Natural killer cell (primary cell): Measurements from ENCODE around the gene CUEDC1. TPM values are rescaled to one million over a fixed set of nuclear protein-coding genes. Genes with fewer than 3 reads are reported as not detected.

Source experiments
- ATAC-seq, 3 donors: fragments of 150-1000 bp in 2 of 3; fragments of 200-7000 bp in 1 of 3; cut with Tn5 transposase; 1 replicate in 1 of 3; 2 replicates in 2 of 3; pipeline ENCODE4 v1.10.0; 2021; ENCODE audit warnings: mild to moderate bottlenecking in 2 of 3, moderate library complexity in 2 of 3
- DNase-seq, 2 donors: peaks; one replicate each; pipeline versions ENCODE4 v3.0.0 to v3.0.0-alpha.2; 2013 to 2021; ENCODE audit warnings: mixed read lengths in 1 of 2
- H3K27ac ChIP-seq: one replicate; pipeline ENCODE4 v1.5.1; 2013; ENCODE audit warnings: mild to moderate bottlenecking, low read length
- H3K27me3 ChIP-seq: one replicate; pipeline ENCODE4 v1.6.1; 2013; ENCODE audit warnings: low read length; ENCODE audit not compliant: control insufficient read depth, insufficient read depth
- H3K36me3 ChIP-seq: one replicate; pipeline ENCODE4 v1.6.1; 2013; ENCODE audit warnings: low read length; ENCODE audit not compliant: control insufficient read depth, insufficient read depth
- H3K4me1 ChIP-seq: one replicate; pipeline ENCODE4 v1.6.1; 2013; ENCODE audit warnings: low read length; ENCODE audit not compliant: control insufficient read depth, insufficient read depth
- H3K4me3 ChIP-seq: one replicate; pipeline ENCODE4 v1.5.1; 2013; ENCODE audit warnings: low read length
- H3K9me3 ChIP-seq: one replicate; pipeline ENCODE4 v1.6.1; 2013; ENCODE audit warnings: low read length; ENCODE audit not compliant: control insufficient read depth, insufficient read depth
- H3K27ac Mint-ChIP-seq, 2 donors: one replicate each; pipeline ENCODE4 v1.8.0; 2022; ENCODE audit warnings: mild to moderate bottlenecking in 2 of 2, mixed read lengths in 2 of 2, moderate library complexity in 1 of 2
- H3K27me3 Mint-ChIP-seq, 2 donors: one replicate each; pipeline ENCODE4 v1.8.0; 2022; ENCODE audit warnings: low read depth in 2 of 2, mixed read lengths in 2 of 2
- H3K36me3 Mint-ChIP-seq: one replicate; pipeline ENCODE4 v1.8.0; 2022; ENCODE audit warnings: mixed read lengths
- H3K4me1 Mint-ChIP-seq, 2 donors: one replicate each; pipeline ENCODE4 v1.8.0; 2022; ENCODE audit warnings: mixed read lengths in 2 of 2
- H3K4me3 Mint-ChIP-seq: one replicate; pipeline ENCODE4 v1.8.0; 2022; ENCODE audit warnings: mild to moderate bottlenecking, moderate library complexity, mixed read lengths
- H3K9me3 Mint-ChIP-seq, 2 donors: one replicate each; pipeline ENCODE4 v1.8.0; 2022; ENCODE audit warnings: mixed read lengths in 2 of 2
- CTCF ChIP-seq: fragments of 200-600 bp; IDR thresholded peaks from one replicate; pipeline ENCODE4 v1.8.0; 2022; ENCODE audit warnings: antibody characterized with exemption
- WGBS: methylation state at CpG from one replicate; pipeline ENCODE4 v1.1.7; 2013; ENCODE audit warnings: missing lambda C conversion rate; ENCODE audit not compliant: insufficient coverage; 5-methylcytosine and 5-hydroxymethylcytosine counted together
- intact Hi-C: fragments of 100-400 bp; cut with micrococcal nuclease; formaldehyde crosslinking; loops from one replicate; pipeline ENCODE4 v1.14.2; 2022
- total RNA-seq, 4 donors: library from RNA; stranded (reverse); fragments of 120-200 nt in 1 of 4; gene quantifications; one replicate each; pipeline versions ENCODE4 v1.2.3 to v1.2.4, GENCODE V29; 2013 to 2022

CUEDC1 gene
- total RNA-seq, 3 donors from 2014 or later (not counting 1 experiment from before 2014, with no cell fraction given) = 1.5 to 3.7 (median 2.6) TPM

DNA sequence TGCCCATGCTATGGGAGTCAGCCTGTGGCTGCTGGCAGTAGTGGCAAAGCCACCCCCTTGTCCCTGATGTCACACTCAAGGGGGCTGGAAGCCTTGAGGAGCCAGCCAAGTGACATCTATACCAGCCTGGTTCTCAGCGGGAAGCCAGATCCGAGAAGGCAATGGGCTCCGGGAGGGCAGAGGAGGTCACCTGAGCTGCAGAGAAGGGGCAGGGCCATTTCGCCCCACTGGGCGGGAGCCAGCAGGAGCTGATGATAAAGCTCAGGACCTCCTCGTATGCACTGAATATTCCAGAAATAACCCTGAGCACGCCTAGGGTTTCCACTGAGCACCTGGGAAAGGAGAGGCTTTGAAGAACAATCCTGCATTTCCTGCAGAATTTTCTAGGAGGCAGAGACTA, 124.3 kb downstream of the CUEDC1 start:
- no peaks in the 10 kb centered on the region for H3K9me3 Mint-ChIP-seq
- 92% methylated on average over 7 of the region's 7 CpGs for WGBS
- Histone ChIP-seq H3K27me3 (no peaks in the 10 kb centered on the region), H3K9me3 (no peaks in the 10 kb centered on the region), H3K27ac (no peak overlapping the region), H3K4me1 (peaks cover 7% of the 10 kb centered on the region), H3K4me3 (no peak overlapping the region), H3K36me3 (no peaks in the 10 kb centered on the region)
- ATAC-seq = no peak
- no peak overlapping the region for H3K27ac Mint-ChIP-seq
- no peaks in the 10 kb centered on the region for H3K4me1 Mint-ChIP-seq
- no peak overlapping the region for H3K4me3 Mint-ChIP-seq
- intact Hi-C loops = no loop called here
- no peaks in the 10 kb centered on the region for H3K36me3 Mint-ChIP-seq
- TF ChIP-seq CTCF = no peak
- H3K27me3 Mint-ChIP-seq = peaks cover 0 to 2% of the 10 kb centered on the region in 2 donors
- DNase-seq = no peak

DNA sequence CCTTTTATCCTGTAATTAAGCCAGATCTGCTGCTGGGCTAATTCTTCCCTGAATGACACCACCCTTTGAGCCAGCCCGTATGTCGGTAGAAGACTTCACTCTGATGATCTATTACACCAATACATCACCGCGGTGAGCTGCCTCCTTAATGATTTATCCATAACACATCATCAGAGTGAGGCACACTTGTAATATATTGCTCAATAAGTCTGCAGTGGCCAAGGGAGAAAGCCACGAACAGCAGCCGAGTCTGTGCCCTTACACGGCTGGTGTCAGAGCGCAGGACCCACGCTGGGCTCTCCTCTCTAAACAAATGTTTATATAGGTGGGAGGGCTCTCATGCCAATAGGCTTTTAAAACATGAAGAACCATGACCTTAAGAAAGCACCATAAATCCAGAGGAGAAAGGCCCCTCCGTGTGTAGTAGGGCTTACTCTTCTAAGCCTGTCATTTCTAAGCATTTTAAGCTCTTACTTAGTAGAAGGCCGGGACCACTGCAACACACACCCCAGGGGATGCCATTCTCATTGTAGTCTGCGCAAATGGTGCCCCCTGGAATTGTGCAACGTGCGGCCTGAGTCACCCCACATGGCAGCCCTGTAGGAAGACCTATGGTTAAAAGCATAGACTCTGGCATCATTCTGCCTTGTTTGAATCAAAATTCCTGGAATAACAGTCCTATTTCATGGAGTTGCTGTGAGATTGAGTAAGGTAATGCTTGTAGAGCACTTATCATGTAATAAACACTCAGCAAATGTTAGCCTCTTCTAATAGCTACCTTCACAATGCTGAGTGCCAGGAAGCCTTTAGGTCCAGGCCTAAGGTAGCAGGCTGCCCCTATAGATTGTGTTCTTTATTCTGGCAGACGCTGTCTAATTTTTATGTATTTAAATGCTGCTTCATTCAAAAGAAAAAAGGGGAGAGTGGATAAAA, 131.5 kb downstream of the CUEDC1 start:
- no peaks in the 10 kb centered on the region for H3K4me1 Mint-ChIP-seq
- H3K4me1 ChIP-seq = no peaks in the 10 kb centered on the region
- H3K36me3 ChIP-seq = no peaks in the 10 kb centered on the region
- H3K27ac ChIP-seq = no peak overlapping the region
- no peaks in the 10 kb centered on the region for H3K9me3 ChIP-seq
- H3K36me3 Mint-ChIP-seq = no peaks in the 10 kb centered on the region
- intact Hi-C loops = no loop called here
- WGBS = 95% methylated on average over 13 of the region's 15 CpGs
- DNase-seq (no peak), ATAC-seq (no peak)
- H3K27me3 Mint-ChIP-seq = peaks cover 0 to 2% of the 10 kb centered on the region in 2 donors
- no peak for TF ChIP-seq CTCF
- H3K4me3 Mint-ChIP-seq = no peak overlapping the region
- no peak overlapping the region for H3K4me3 ChIP-seq
- no peak overlapping the region for H3K27ac Mint-ChIP-seq
- no peaks in the 10 kb centered on the region for H3K9me3 Mint-ChIP-seq
- H3K27me3 ChIP-seq = no peaks in the 10 kb centered on the region

DNA sequence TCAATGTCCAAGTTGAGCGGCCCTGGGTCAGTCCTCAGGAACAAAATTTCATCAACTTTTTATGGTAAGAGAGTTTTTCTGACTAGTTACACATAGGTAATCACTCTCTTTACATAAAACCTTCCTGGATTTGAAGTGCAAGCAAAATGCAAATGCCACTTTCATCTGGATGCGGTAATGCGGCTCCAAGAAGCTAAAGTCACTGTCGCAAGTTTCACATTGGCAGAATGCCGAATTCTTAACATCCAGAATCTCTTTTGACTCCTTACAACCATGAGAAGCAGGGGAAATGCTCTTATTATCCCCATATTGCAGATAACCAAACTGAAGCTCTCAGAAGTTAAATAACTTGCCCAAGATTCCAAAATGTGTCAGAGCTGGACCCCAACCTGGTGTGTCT, 135.3 kb downstream of the CUEDC1 start:
- WGBS = 94% methylated on average over 5 of the region's 5 CpGs

More for the DNA sequence above, 135.3 kb downstream of the CUEDC1 start:
- Mint-ChIP-seq H3K36me3 (no peaks in the 10 kb centered on the region), H3K27ac (no peak overlapping the region), H3K4me3 (no peak overlapping the region), H3K27me3 (peaks cover 6 to 31% of the 10 kb centered on the region in 2 donors), H3K4me1 (no peaks in the 10 kb centered on the region), H3K9me3 (no peaks in the 10 kb centered on the region)
- intact Hi-C loops = no loop called here
- DNase-seq = no peak
- no peaks in the 10 kb centered on the region for H3K4me1 ChIP-seq
- peaks cover 3% of the 10 kb centered on the region for H3K27me3 ChIP-seq
- H3K36me3 ChIP-seq = no peaks in the 10 kb centered on the region
- no peak for TF ChIP-seq CTCF
- no peaks in the 10 kb centered on the region for H3K9me3 ChIP-seq
- no peak for ATAC-seq
- H3K4me3 ChIP-seq = no peak overlapping the region
- H3K27ac ChIP-seq = no peak overlapping the region
